GM12891 (cell line): Measurements from ENCODE around the gene KCNH1.

ENCODE experiments used
- POLR2A ChIP-seq: IDR thresholded peaks from 2 replicates; pipeline ENCODE4 v1.6.1; 2011; ENCODE audit warnings: low read depth, low read length, control low read depth
- TAF1 ChIP-seq: IDR thresholded peaks from 2 replicates; pipeline ENCODE4 v1.6.1; 2011; ENCODE audit warnings: low read depth, low read length, control low read depth

DNA sequence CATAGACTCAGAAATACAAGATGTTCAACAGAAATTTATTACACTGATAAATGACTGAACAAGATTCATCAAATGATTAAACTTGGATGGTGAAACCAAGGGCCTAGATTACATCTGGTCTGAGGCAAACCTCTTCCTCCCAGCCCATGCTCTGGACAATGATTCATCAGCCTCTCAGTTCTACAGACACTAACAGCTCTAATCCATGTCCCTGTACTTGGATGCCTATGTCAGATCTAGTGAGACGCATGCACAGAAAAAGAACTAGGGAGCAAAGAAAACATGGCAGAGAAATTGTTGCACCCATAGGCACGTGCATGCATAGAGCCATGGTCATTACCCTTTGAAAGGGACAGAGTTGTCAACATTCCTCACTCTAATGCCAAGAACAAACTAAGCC, 250.1 kb downstream of the KCNH1 start:
- TF ChIP-seq POLR2A (no peak), TAF1 (no peak)
